WTC11 (cell line): Measurements from ENCODE around the gene CCNQ. TPM values are rescaled to one million over a fixed set of nuclear protein-coding genes. Genes with fewer than 3 reads are reported as not detected.

Experiments
- ATAC-seq: fragments of 200-7000 bp; cut with Tn5 transposase; 2 replicates; pipeline ENCODE4 v1.10.0; 2021; ENCODE audit warnings: mild to moderate bottlenecking, moderate library complexity
- CTCF ChIA-PET: fragments of 300-600 bp; sonication (Branson Sonifier 250); formaldehyde crosslinking; loops from one replicate; lab custom pipeline; 2021; ENCODE audit warnings: antibody characterized with exemption; lab: Charles Lee
- POLR2A ChIA-PET: fragments of 350-600 bp; sonication (Branson Sonifier 250); formaldehyde crosslinking; loops from one replicate; lab custom pipeline; 2021; ENCODE audit warnings: antibody characterized with exemption; lab: Charles Lee
- DNase-seq: peaks from one replicate; pipeline ENCODE4 v3.0.0; 2021; ENCODE audit warnings: low spot score
- H3K27ac Mint-ChIP-seq: 2 replicates; pipeline ENCODE4 v1.8.0; 2021; ENCODE audit warnings: mixed read lengths
- H3K27me3 Mint-ChIP-seq: 2 replicates; pipeline ENCODE4 v1.8.0; 2021; ENCODE audit warnings: low read depth, mild to moderate bottlenecking, moderate library complexity, mixed read lengths
- H3K36me3 Mint-ChIP-seq: 2 replicates; pipeline ENCODE4 v1.8.0; 2021; ENCODE audit warnings: mixed read lengths
- H3K4me1 Mint-ChIP-seq: 2 replicates; pipeline ENCODE4 v1.8.0; 2022; ENCODE audit warnings: mixed read lengths
- H3K4me3 Mint-ChIP-seq: 2 replicates; pipeline ENCODE4 v1.8.0; 2021; ENCODE audit warnings: mild to moderate bottlenecking, moderate library complexity, mixed read lengths
- H3K9me3 Mint-ChIP-seq: 2 replicates; pipeline ENCODE4 v1.8.0; 2021; ENCODE audit warnings: mixed read lengths
- CREM ChIP-seq: sonication (generic); formaldehyde crosslinking; IDR thresholded peaks from 2 replicates; pipeline ENCODE4 v1.8.1; 2022; ENCODE audit warnings: mild to moderate bottlenecking, missing genetic modification reagents, moderate library complexity
- EMX1 ChIP-seq: fragments of 250-450 bp; sonication (Bioruptor Pico); IDR thresholded peaks from 2 replicates; pipeline ENCODE4 v1.8.0; 2021; ENCODE audit warnings: mild to moderate bottlenecking
- ETV6 ChIP-seq: sonication (generic); formaldehyde crosslinking; IDR thresholded peaks from 2 replicates; pipeline ENCODE4 v1.8.1; 2022; ENCODE audit warnings: mild to moderate bottlenecking, missing genetic modification reagents
- MXD4 ChIP-seq: fragments of 250-450 bp; sonication (Bioruptor Pico); IDR thresholded peaks from 2 replicates; pipeline ENCODE4 v1.8.0; 2021; ENCODE audit warnings: mild to moderate bottlenecking, moderate library complexity, borderline replicate concordance
- NR1H2 ChIP-seq: sonication (generic); formaldehyde crosslinking; IDR thresholded peaks from 2 replicates; pipeline ENCODE4 v1.9.0; 2021; ENCODE audit warnings: mild to moderate bottlenecking, moderate library complexity, missing genetic modification reagents
- RELA ChIP-seq: sonication (generic); formaldehyde crosslinking; IDR thresholded peaks from 2 replicates; pipeline ENCODE4 v1.8.1; 2022; ENCODE audit warnings: missing genetic modification reagents, mild to moderate bottlenecking, borderline replicate concordance
- ZNF138 ChIP-seq: sonication (generic); formaldehyde crosslinking; conservative IDR thresholded peaks from 2 replicates; pipeline ENCODE4 v1.8.1; 2022; ENCODE audit warnings: mild to moderate bottlenecking, moderate library complexity, missing genetic modification reagents
- ZNF317 ChIP-seq: sonication (generic); formaldehyde crosslinking; IDR thresholded peaks from 2 replicates; pipeline ENCODE4 v1.8.1; 2023; ENCODE audit warnings: low read depth, mild to moderate bottlenecking, moderate library complexity, missing genetic modification reagents, borderline replicate concordance
- total RNA-seq: library from RNA; stranded (reverse); gene quantifications from 3 replicates; pipeline ENCODE4 v1.2.3, GENCODE V29; 2021
- TF ChIP-seq, protein P1 (sequence below): sonication (generic); formaldehyde crosslinking; IDR thresholded peaks from 2 replicates; pipeline ENCODE4 v1.8.0; 2023; ENCODE audit warnings: mild to moderate bottlenecking, missing genetic modification reagents
- TF ChIP-seq, protein P2 (sequence below): sonication (generic); formaldehyde crosslinking; IDR thresholded peaks from 2 replicates; pipeline ENCODE4 v1.8.1; 2023; ENCODE audit warnings: mild to moderate bottlenecking, missing genetic modification reagents
- TF ChIP-seq, protein P3 (sequence below): sonication (generic); formaldehyde crosslinking; IDR thresholded peaks from 2 replicates; pipeline ENCODE4 v1.8.0; 2022; ENCODE audit warnings: mild to moderate bottlenecking, missing genetic modification reagents
- TF ChIP-seq, protein P4 (sequence below): sonication (generic); formaldehyde crosslinking; IDR thresholded peaks from 2 replicates; pipeline ENCODE4 v1.8.1; 2022; ENCODE audit warnings: low read depth, missing genetic modification reagents, borderline replicate concordance
- TF ChIP-seq, protein P5 (sequence below): sonication (generic); formaldehyde crosslinking; IDR thresholded peaks from 2 replicates; pipeline ENCODE4 v1.8.1; 2023; ENCODE audit warnings: mild to moderate bottlenecking, moderate library complexity, missing genetic modification reagents
- TF ChIP-seq, protein P6 (sequence below): fragments of 250-450 bp; sonication (Bioruptor Pico); IDR thresholded peaks from 2 replicates; pipeline ENCODE4 v2.1.2; 2022; ENCODE audit warnings: mild to moderate bottlenecking, moderate library complexity
- TF ChIP-seq, protein P7 (sequence below): sonication (generic); formaldehyde crosslinking; IDR thresholded peaks from 2 replicates; pipeline ENCODE4 v1.8.1; 2023; ENCODE audit warnings: mild to moderate bottlenecking, missing genetic modification reagents
- TF ChIP-seq, protein P8 (sequence below): sonication (generic); formaldehyde crosslinking; IDR thresholded peaks from 2 replicates; pipeline ENCODE4 v1.8.0; 2023; ENCODE audit warnings: missing genetic modification reagents, mild to moderate bottlenecking, borderline replicate concordance

Gene CCNQ
- total RNA-seq, 1 experiment from 2014 or later, result 17.4 TPM

DNA sequence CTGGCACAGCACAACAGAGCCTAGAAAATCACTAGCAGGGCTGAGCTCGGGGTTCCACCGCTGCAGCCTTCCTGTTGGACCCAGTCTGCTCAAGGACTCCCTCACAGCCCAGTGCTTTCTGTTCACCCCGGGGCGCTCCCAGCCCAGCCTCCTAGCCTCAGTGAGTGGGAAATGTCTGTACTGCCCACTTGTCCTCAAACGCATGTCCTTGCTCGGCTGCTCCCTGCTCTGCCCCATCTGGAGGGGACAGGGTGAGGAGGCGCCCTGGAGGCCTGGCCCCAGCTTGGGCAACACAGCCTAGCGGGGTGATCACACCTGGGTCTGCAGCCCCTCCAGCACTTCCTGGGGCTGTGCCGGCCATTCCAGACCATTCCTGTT, 11.9 kb upstream of the CCNQ start (continued):
- TF ChIP-seq, protein P1, sequence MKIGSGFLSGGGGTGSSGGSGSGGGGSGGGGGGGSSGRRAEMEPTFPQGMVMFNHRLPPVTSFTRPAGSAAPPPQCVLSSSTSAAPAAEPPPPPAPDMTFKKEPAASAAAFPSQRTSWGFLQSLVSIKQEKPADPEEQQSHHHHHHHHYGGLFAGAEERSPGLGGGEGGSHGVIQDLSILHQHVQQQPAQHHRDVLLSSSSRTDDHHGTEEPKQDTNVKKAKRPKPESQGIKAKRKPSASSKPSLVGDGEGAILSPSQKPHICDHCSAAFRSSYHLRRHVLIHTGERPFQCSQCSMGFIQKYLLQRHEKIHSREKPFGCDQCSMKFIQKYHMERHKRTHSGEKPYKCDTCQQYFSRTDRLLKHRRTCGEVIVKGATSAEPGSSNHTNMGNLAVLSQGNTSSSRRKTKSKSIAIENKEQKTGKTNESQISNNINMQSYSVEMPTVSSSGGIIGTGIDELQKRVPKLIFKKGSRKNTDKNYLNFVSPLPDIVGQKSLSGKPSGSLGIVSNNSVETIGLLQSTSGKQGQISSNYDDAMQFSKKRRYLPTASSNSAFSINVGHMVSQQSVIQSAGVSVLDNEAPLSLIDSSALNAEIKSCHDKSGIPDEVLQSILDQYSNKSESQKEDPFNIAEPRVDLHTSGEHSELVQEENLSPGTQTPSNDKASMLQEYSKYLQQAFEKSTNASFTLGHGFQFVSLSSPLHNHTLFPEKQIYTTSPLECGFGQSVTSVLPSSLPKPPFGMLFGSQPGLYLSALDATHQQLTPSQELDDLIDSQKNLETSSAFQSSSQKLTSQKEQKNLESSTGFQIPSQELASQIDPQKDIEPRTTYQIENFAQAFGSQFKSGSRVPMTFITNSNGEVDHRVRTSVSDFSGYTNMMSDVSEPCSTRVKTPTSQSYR, result no peak
- TF ChIP-seq, protein P2, sequence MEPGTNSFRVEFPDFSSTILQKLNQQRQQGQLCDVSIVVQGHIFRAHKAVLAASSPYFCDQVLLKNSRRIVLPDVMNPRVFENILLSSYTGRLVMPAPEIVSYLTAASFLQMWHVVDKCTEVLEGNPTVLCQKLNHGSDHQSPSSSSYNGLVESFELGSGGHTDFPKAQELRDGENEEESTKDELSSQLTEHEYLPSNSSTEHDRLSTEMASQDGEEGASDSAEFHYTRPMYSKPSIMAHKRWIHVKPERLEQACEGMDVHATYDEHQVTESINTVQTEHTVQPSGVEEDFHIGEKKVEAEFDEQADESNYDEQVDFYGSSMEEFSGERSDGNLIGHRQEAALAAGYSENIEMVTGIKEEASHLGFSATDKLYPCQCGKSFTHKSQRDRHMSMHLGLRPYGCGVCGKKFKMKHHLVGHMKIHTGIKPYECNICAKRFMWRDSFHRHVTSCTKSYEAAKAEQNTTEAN (CRISPR knock-in tag), result no peak

DNA sequence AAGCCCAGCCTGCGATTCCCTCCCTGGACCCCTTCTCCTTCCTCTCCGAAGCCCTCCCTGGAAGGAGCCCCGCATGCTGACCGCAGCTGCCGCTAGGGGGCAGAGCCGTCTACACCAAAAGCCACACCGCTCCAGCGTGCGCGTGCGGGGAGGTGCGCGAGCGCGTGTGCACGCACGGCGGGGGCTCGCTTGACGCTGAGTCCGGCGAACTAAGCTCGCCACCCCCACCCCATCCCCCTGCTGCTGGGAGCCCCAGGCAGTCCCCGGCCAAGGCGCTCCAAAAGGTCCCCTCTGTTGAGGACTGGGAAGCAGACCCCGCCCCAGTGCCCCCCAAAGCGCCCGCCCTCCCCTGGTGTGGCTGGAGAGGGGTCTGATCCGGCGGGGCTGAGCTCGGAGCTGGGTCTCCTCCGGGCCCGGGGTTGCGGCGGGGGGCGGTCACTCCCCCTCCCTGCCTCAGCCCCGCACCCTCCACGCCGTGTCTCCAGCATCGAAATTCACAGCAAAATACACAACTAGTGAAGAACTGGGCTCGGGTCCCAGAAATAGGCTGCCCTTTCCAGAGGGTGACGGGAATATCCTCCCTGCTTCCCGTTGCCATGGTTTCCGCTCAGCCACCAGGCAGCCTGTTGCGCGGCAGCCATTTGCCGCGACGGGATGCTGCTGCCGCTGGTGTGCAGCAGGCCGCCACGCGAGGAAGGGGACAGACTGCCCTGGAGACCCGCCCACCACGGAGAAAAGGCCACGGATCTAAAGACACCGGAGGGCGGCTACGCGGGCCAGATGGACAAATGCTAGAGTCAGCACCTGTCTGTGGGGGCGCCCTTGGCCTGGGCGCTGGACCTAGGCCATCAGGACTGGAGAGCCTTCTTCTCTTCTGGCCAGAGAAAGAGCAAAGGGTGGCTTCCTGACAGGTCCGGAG, 11.2 kb upstream of the CCNQ start:
- ATAC-seq (peak; percentile 94), DNase-seq (peak; percentile 87)
- ChIA-PET CTCF (interaction anchor here (0.6 to 2.6 kb wide), 23 partner anchors 10 to 149 kb away, joined by 3 to 58 read pairs (median 5); partner anchors contain the start of gene DUSP9), POLR2A (no interaction called here)
- Mint-ChIP-seq H3K27me3 (peaks cover 54% of the 10 kb centered on the region), H3K9me3 (no peaks in the 10 kb centered on the region), H3K36me3 (no peaks in the 10 kb centered on the region), H3K4me3 (peak overlapping the region; percentile 64), H3K4me1 (no peaks in the 10 kb centered on the region), H3K27ac (no peak overlapping the region)
- TF ChIP-seq, protein P3, sequence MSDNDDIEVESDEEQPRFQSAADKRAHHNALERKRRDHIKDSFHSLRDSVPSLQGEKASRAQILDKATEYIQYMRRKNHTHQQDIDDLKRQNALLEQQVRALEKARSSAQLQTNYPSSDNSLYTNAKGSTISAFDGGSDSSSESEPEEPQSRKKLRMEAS (CRISPR knock-in tag), result peak; percentile 91
- TF ChIP-seq, protein P4, sequence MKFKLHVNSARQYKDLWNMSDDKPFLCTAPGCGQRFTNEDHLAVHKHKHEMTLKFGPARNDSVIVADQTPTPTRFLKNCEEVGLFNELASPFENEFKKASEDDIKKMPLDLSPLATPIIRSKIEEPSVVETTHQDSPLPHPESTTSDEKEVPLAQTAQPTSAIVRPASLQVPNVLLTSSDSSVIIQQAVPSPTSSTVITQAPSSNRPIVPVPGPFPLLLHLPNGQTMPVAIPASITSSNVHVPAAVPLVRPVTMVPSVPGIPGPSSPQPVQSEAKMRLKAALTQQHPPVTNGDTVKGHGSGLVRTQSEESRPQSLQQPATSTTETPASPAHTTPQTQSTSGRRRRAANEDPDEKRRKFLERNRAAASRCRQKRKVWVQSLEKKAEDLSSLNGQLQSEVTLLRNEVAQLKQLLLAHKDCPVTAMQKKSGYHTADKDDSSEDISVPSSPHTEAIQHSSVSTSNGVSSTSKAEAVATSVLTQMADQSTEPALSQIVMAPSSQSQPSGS (CRISPR knock-in tag), result no peak
- TF ChIP-seq MXD4 (CRISPR knock-in tag) (no peak), RELA (CRISPR knock-in tag) (no peak), EMX1 (no peak), NR1H2 (CRISPR knock-in tag) (no peak), ETV6 (peak; percentile 63), ZNF317 (CRISPR knock-in tag) (no peak), ZNF138 (CRISPR knock-in tag) (no peak), CREM (peak; percentile 40; the same call in 1 of the 2 replicates)
- TF ChIP-seq, protein P5, sequence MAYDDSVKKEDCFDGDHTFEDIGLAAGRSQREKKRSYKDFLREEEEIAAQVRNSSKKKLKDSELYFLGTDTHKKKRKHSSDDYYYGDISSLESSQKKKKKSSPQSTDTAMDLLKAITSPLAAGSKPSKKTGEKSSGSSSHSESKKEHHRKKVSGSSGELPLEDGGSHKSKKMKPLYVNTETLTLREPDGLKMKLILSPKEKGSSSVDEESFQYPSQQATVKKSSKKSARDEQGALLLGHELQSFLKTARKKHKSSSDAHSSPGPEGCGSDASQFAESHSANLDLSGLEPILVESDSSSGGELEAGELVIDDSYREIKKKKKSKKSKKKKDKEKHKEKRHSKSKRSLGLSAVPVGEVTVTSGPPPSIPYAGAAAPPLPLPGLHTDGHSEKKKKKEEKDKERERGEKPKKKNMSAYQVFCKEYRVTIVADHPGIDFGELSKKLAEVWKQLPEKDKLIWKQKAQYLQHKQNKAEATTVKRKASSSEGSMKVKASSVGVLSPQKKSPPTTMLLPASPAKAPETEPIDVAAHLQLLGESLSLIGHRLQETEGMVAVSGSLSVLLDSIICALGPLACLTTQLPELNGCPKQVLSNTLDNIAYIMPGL, result peak; percentile 67
- TF ChIP-seq, protein P6, sequence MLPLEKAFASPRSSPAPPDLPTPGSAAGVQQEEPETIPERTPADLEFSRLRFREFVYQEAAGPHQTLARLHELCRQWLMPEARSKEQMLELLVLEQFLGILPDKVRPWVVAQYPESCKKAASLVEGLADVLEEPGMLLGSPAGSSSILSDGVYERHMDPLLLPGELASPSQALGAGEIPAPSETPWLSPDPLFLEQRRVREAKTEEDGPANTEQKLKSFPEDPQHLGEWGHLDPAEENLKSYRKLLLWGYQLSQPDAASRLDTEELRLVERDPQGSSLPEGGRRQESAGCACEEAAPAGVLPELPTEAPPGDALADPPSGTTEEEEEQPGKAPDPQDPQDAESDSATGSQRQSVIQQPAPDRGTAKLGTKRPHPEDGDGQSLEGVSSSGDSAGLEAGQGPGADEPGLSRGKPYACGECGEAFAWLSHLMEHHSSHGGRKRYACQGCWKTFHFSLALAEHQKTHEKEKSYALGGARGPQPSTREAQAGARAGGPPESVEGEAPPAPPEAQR (CRISPR knock-in tag), result no peak
- TF ChIP-seq, protein P7, sequence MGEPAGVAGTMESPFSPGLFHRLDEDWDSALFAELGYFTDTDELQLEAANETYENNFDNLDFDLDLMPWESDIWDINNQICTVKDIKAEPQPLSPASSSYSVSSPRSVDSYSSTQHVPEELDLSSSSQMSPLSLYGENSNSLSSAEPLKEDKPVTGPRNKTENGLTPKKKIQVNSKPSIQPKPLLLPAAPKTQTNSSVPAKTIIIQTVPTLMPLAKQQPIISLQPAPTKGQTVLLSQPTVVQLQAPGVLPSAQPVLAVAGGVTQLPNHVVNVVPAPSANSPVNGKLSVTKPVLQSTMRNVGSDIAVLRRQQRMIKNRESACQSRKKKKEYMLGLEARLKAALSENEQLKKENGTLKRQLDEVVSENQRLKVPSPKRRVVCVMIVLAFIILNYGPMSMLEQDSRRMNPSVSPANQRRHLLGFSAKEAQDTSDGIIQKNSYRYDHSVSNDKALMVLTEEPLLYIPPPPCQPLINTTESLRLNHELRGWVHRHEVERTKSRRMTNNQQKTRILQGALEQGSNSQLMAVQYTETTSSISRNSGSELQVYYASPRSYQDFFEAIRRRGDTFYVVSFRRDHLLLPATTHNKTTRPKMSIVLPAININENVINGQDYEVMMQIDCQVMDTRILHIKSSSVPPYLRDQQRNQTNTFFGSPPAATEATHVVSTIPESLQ (CRISPR knock-in tag), result no peak
- TF ChIP-seq, protein P8, sequence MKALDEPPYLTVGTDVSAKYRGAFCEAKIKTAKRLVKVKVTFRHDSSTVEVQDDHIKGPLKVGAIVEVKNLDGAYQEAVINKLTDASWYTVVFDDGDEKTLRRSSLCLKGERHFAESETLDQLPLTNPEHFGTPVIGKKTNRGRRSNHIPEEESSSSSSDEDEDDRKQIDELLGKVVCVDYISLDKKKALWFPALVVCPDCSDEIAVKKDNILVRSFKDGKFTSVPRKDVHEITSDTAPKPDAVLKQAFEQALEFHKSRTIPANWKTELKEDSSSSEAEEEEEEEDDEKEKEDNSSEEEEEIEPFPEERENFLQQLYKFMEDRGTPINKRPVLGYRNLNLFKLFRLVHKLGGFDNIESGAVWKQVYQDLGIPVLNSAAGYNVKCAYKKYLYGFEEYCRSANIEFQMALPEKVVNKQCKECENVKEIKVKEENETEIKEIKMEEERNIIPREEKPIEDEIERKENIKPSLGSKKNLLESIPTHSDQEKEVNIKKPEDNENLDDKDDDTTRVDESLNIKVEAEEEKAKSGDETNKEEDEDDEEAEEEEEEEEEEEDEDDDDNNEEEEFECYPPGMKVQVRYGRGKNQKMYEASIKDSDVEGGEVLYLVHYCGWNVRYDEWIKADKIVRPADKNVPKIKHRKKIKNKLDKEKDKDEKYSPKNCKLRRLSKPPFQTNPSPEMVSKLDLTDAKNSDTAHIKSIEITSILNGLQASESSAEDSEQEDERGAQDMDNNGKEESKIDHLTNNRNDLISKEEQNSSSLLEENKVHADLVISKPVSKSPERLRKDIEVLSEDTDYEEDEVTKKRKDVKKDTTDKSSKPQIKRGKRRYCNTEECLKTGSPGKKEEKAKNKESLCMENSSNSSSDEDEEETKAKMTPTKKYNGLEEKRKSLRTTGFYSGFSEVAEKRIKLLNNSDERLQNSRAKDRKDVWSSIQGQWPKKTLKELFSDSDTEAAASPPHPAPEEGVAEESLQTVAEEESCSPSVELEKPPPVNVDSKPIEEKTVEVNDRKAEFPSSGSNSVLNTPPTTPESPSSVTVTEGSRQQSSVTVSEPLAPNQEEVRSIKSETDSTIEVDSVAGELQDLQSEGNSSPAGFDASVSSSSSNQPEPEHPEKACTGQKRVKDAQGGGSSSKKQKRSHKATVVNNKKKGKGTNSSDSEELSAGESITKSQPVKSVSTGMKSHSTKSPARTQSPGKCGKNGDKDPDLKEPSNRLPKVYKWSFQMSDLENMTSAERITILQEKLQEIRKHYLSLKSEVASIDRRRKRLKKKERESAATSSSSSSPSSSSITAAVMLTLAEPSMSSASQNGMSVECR (CRISPR knock-in tag), result peak; percentile 58; the same call in 1 of the 2 replicates
